Pancreas (tissue), 10 donors: Measurements from ENCODE around the gene ZNF776. TPM values are rescaled to one million over a fixed set of nuclear protein-coding genes. Genes with fewer than 3 reads are reported as not detected.
"Not testable (repeated sequence)": the region's sequence is repeated elsewhere in the genome, so short reads cannot be mapped to it uniquely, and the experiment has no call there.

Experiments used
- ATAC-seq, 4 donors: fragments of 200-7000 bp; cut with Tn5 transposase; one replicate each; pipeline versions ENCODE4 v1.8.0 to v1.9.1; 2020; ENCODE audit warnings: mild to moderate bottlenecking in 4 of 4, moderate library complexity in 4 of 4
- DNase-seq, 6 donors: peaks; one replicate each; pipeline ENCODE4 v3.0.0-alpha.2; 2020
- FAIRE-seq: peaks from 2 replicates; lab custom pipeline; 2012; peaks lifted over from hg19 to GRCh38; lab: Jason Lieb, UNC
- H3K27ac ChIP-seq, 4 donors: fragments of 200-600 bp; sonication (generic); 1 replicate in 3 of 4; 2 replicates in 1 of 4; pipeline versions ENCODE4 v1.5.0 to v1.8.0; 2020
- H3K27me3 ChIP-seq, 4 donors: fragments of 200-600 bp; one replicate each; pipeline ENCODE4 v1.8.0; 2021
- H3K36me3 ChIP-seq, 3 donors: fragments of 200-600 bp; sonication (generic) in 1 of 3; one replicate each; pipeline versions ENCODE4 v1.5.0 to v1.8.0; 2020 to 2021
- H3K4me1 ChIP-seq, 3 donors: fragments of 200-600 bp; one replicate each; pipeline ENCODE4 v1.8.0; 2021
- H3K4me3 ChIP-seq, 4 donors: fragments of 200-600 bp; sonication (generic) in 2 of 4; one replicate each; pipeline versions ENCODE4 v1.5.0 to v1.8.0; 2020 to 2021
- H3K9me3 ChIP-seq, 4 donors: fragments of 200-600 bp; one replicate each; pipeline ENCODE4 v1.8.0; 2021
- CTCF ChIP-seq, 4 donors: fragments of 200-600 bp; sonication (generic) in 3 of 4; IDR thresholded peaks; one replicate each; pipeline versions ENCODE4 v1.5.0 to v1.8.0; 2021; ENCODE audit warnings: antibody characterized with exemption in 4 of 4
- WGBS, 2 donors: extraction: QIAGEN DNeasy Blood & Tissue Kit; methylation state at CpG; one replicate each; pipeline ENCODE4 v1.1.7; 2013; 5-methylcytosine and 5-hydroxymethylcytosine counted together
- intact Hi-C, 3 donors: fragments of 100-400 bp; cut with DNase I; formaldehyde crosslinking; loops; one replicate each; pipeline versions ENCODE4 v1.11.1 to v1.14.2; 2022
- polyA plus RNA-seq, 2 donors: library from polyadenylated mRNA; stranded (reverse); fragments of 200-250 nt; gene quantifications; one replicate each; pipeline ENCODE4 v1.2.3, GENCODE V29; 2013
- total RNA-seq, 6 donors: library from RNA; stranded (reverse); fragmentation: NEBNext Ultra II Directional in 4 of 6; extraction: Animal tissue kit (Norgen Biotek cat#: 25700) in 4 of 6; gene quantifications; one replicate each; pipeline versions ENCODE4 v1.2.1 to v1.2.4, GENCODE V29; 2021 to 2023
- donor health status: healthy with polysubstance abuse.
- donor health status: DM: no; HTN: no; CAD: no; lungs with moderate emphysema.
- donor health status: DM: no; HTN: no; CAD: no.
- donor health status: control.
- donor health status: control.
- donor health status: Bipolar disorder and iron deficiency.
- donor health status: DM: yes; HTN: yes; CAD: no.
- donor health status: DM: no; HTN: no; CAD: no.
- donor health status: DM: no; HTN: no; CAD: no.
- donor health status: DM: yes; HTN: yes; CAD: no.

The ZNF776 gene
- total and polyA plus RNA-seq, 8 donors, result 2.9 to 10.8 (median 4.5) TPM

GRCh38 chr19:57786906-57787305 is 40.3 kb downstream of the ZNF776 start:
- no peaks in the 10 kb centered on the region for H3K9me3 ChIP-seq
- intact Hi-C loops, result no loop called here
- H3K27ac ChIP-seq, result no peak overlapping the region
- no peak overlapping the region for H3K4me3 ChIP-seq
- FAIRE-seq (no peak), ATAC-seq (no peak), DNase-seq (no peak)
- 79 to 88% methylated on average over 5 of the region's 5 CpGs for WGBS, 2 donors
- no peaks in the 10 kb centered on the region for H3K4me1 ChIP-seq
- no peaks in the 10 kb centered on the region for H3K36me3 ChIP-seq
- no peak for TF ChIP-seq CTCF (IDR thresholded peaks at IDR 0.05)
- no peaks in the 10 kb centered on the region for H3K27me3 ChIP-seq

- Histone ChIP-seq H3K36me3 (no peaks in the 10 kb centered on the region), H3K27ac (no peak overlapping the region), H3K4me1 (no peaks in the 10 kb centered on the region), H3K9me3 (no peaks in the 10 kb centered on the region), H3K27me3 (no peaks in the 10 kb centered on the region), H3K4me3 (no peak overlapping the region)
- no peak for TF ChIP-seq CTCF (IDR thresholded peaks at IDR 0.05)
- FAIRE-seq (no peak), DNase-seq (no peak), ATAC-seq (no peak)
- intact Hi-C loops, result no loop called here
Observed at GRCh38 chr19:57788114-57788692, 41.6 kb downstream of the ZNF776 start.

DNA sequence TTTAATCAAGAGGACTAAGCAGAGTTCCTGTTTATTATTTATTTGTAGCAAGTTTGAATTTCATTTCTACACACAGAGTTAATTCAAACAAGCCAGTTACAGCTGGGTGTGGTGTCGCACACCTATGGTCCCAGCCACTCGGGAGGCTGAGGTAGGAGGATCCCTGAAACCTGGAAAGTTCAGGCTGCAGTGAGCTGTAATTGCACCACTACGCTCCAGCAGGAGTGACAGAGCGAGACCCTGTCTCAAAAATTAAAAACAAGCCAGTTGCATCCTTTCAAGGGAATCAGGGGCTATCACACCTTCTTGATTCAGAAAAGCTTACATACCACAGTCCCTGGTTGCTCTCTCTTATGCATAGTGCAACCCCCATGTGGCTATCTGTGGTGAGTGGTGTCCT is 42.7 kb downstream of the ZNF776 start:
- intact Hi-C loops, result no loop called here
- Histone ChIP-seq H3K9me3 (no peaks in the 10 kb centered on the region), H3K4me1 (no peaks in the 10 kb centered on the region), H3K27ac (no peak overlapping the region), H3K27me3 (no peaks in the 10 kb centered on the region), H3K4me3 (no peak overlapping the region), H3K36me3 (no peaks in the 10 kb centered on the region)
- ATAC-seq, result no peak
- FAIRE-seq, result no peak
- TF ChIP-seq CTCF (IDR thresholded peaks at IDR 0.05), result no peak
- WGBS, 2 donors, result 98 to 99% methylated on average over 4 of the region's 4 CpGs
- DNase-seq, result no peak

DNA sequence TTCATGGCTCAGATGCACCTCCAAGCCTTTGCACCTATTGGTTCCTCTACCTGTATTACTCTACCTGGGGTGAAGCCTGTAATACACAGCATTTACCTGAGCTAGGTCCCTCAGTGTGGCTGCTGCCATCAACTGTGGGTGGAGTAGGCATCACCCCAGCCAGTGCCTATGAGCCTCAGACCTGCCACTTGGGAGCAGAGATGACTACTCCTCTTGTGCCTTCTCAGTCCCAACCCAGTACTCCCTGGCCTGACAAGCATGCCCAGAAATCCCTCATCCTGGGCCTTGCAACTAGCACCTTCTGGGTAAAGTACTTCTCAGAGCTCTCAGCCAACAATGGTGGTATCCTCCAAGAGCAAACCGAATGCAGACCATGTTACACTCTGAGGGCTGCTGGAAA is 50.0 kb downstream of the ZNF776 start:
- H3K4me1 ChIP-seq, ATAC-seq, DNase-seq, H3K36me3 ChIP-seq, FAIRE-seq, intact Hi-C loops, H3K27me3 ChIP-seq, H3K27ac ChIP-seq, H3K4me3 ChIP-seq, H3K9me3 ChIP-seq: not testable (repeated sequence)
- 98 to 100% methylated on average over 1 of the region's 1 CpG for WGBS, 2 donors

- 81 to 82% methylated on average over 5 of the region's 5 CpGs for WGBS, 2 donors
- TF ChIP-seq CTCF (IDR thresholded peaks at IDR 0.05), result no peak
Observed at GRCh38 chr19:57800696-57801095, 54.1 kb downstream of the ZNF776 start.

More at GRCh38 chr19:57800696-57801095, 54.1 kb downstream of the ZNF776 start:
- H3K9me3 ChIP-seq, result no peaks in the 10 kb centered on the region
- intact Hi-C loops, result no loop called here
- FAIRE-seq, result no peak
- H3K27ac ChIP-seq, result peak overlapping the region in 1 of 4 donors; percentile 12
- no peak for ATAC-seq
- no peaks in the 10 kb centered on the region for H3K27me3 ChIP-seq
- H3K4me1 ChIP-seq, result peaks cover 0 to 3% (median 0%) of the 10 kb centered on the region in 3 donors
- DNase-seq, result no peak
- H3K36me3 ChIP-seq, result peaks cover 0 to 8% (median 0%) of the 10 kb centered on the region in 3 donors
- no peak overlapping the region for H3K4me3 ChIP-seq
